ENCODE data around the gene AK8. TPM values are rescaled to one million over a fixed set of nuclear protein-coding genes. Genes with fewer than 3 reads are reported as not detected.

AK8 gene
- total RNA-seq, 4 donors from 2014 or later, result 1.4 to 3.7 (median 1.8) TPM

DNA sequence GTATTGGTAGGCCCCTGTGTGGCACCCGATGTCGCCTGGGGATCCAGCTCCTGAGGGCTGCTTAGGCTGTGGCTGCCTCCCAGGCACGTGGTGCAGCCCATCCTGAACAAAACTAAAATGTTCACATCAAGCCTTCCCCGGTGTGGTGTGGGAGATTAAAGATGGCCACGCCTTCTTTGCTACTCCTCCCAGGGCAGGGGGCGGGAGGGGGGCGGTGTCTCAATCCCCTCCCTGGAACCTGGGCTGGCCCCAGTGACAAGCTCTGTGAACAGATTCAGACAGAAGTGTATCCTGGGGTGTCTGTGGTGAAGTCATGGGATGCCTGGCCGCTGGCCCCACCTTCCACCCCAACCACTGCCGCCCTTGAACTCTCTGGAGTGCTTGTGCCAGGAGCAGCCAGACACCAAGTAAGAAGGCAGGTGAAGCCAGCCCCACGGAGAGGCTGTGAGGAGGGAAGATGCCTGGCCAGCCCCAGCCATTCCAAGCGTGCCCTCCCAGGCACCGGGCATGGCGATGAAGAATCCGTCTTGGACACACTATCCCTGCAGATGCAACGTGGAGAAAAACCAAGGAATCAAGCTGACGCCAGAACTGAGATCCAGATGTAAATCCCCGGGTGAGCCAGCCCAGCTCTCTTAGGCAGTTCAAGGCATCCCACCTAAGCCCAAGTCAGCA, 75.8 kb downstream of the AK8 start:
- no peak overlapping the region for H3K4me3 ChIP-seq
- no peaks in the 10 kb centered on the region for H3K36me3 ChIP-seq
- 57% methylated on average over 10 of the region's 17 CpGs for WGBS
- no peak for DNase-seq (ENCODE audit: low spot score in 2 of 2)
- no peak for TF ChIP-seq POLR2A (IDR thresholded peaks at IDR 0.05)
- TF ChIP-seq POLR2AphosphoS5 (IDR thresholded peaks at IDR 0.05), result no peak
- TF ChIP-seq EP300 (IDR thresholded peaks at IDR 0.05), result no peak
- TF ChIP-seq, protein P1, sequence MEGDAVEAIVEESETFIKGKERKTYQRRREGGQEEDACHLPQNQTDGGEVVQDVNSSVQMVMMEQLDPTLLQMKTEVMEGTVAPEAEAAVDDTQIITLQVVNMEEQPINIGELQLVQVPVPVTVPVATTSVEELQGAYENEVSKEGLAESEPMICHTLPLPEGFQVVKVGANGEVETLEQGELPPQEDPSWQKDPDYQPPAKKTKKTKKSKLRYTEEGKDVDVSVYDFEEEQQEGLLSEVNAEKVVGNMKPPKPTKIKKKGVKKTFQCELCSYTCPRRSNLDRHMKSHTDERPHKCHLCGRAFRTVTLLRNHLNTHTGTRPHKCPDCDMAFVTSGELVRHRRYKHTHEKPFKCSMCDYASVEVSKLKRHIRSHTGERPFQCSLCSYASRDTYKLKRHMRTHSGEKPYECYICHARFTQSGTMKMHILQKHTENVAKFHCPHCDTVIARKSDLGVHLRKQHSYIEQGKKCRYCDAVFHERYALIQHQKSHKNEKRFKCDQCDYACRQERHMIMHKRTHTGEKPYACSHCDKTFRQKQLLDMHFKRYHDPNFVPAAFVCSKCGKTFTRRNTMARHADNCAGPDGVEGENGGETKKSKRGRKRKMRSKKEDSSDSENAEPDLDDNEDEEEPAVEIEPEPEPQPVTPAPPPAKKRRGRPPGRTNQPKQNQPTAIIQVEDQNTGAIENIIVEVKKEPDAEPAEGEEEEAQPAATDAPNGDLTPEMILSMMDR (IDR thresholded peaks at IDR 0.05), result no peak
- no peak overlapping the region for H3K27ac ChIP-seq
- peaks cover 4% of the 10 kb centered on the region for H3K27me3 ChIP-seq
- H3K9me3 ChIP-seq, result no peaks in the 10 kb centered on the region
- peaks cover 34% of the 10 kb centered on the region for H3K4me1 ChIP-seq

DNA sequence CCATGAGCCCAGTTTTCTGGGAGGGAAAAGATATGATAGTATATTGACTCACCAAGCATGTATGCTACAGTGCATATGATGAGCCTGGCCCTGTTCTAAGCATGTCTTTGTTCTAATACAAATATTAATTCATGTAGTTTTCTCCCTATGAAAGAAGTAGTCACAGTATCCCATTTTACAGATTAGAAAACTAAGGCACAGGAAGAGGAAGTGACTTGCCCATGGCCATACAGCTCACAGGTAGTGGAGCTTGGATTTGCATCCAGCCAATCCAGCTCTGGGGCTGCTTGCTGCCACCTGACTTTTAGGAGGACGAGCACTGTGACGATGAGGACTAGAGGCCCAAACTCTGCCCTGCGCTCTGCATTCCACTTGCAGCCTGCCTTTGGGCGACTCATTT, 76.4 kb downstream of the AK8 start:
- Histone ChIP-seq H3K9me3 (no peaks in the 10 kb centered on the region), H3K27ac (no peak overlapping the region), H3K4me1 (peaks cover 30% of the 10 kb centered on the region), H3K4me3 (no peak overlapping the region), H3K27me3 (peaks cover 4% of the 10 kb centered on the region), H3K36me3 (no peaks in the 10 kb centered on the region)
- TF ChIP-seq EP300 (IDR thresholded peaks at IDR 0.05), result no peak
- DNase-seq (ENCODE audit: low spot score in 2 of 2), result no peak
- 98% methylated on average over 4 of the region's 4 CpGs for WGBS

DNA sequence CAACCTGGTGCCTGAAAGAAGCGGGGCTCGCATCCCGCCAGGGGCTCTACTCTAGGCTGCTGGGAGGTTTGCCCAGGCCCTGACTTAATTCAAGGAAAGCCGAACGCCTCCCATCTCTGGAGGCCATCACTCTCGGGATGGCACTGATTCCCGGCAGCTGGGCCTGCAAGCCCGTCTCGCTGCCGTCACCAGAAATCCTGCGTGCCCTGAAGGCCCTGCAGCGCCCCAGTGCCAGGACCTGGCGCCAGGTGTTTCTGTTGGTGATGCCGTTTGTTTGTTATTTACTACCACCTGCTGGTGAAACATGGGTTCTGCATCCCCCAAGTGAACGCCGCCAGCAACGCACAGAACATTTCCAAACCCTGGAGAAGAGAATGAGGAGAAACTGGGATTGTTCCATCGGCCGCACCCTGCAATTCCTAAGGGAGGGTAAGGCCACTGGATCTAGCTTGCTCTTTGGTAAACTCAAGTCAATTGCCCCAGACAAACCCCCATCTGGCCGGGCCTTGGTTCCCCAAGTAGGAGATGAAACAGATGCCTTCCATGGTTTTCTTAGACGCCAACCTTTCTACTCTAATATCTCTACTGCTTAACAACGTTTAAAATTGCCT, 77.9 kb downstream of the AK8 start:
- Histone ChIP-seq H3K27me3 (peaks cover 4% of the 10 kb centered on the region), H3K36me3 (no peaks in the 10 kb centered on the region), H3K4me1 (peaks cover 30% of the 10 kb centered on the region), H3K4me3 (peak overlapping the region; percentile 18), H3K9me3 (no peaks in the 10 kb centered on the region), H3K27ac (peak overlapping the region; percentile 36)
- no peak for TF ChIP-seq EP300 (IDR thresholded peaks at IDR 0.05)
- peak in 1 of 3 donors; percentile 81 for TF ChIP-seq POLR2AphosphoS5 (IDR thresholded peaks at IDR 0.05)
- no peak for TF ChIP-seq POLR2A (IDR thresholded peaks at IDR 0.05)
- TF ChIP-seq, protein P1 (IDR thresholded peaks at IDR 0.05), result peak; percentile 89 to 94
- WGBS, result 17% methylated on average over 17 of the region's 22 CpGs
- DNase-seq (ENCODE audit: low spot score in 2 of 2), result peak in 1 of 2 donors; percentile 83

DNA sequence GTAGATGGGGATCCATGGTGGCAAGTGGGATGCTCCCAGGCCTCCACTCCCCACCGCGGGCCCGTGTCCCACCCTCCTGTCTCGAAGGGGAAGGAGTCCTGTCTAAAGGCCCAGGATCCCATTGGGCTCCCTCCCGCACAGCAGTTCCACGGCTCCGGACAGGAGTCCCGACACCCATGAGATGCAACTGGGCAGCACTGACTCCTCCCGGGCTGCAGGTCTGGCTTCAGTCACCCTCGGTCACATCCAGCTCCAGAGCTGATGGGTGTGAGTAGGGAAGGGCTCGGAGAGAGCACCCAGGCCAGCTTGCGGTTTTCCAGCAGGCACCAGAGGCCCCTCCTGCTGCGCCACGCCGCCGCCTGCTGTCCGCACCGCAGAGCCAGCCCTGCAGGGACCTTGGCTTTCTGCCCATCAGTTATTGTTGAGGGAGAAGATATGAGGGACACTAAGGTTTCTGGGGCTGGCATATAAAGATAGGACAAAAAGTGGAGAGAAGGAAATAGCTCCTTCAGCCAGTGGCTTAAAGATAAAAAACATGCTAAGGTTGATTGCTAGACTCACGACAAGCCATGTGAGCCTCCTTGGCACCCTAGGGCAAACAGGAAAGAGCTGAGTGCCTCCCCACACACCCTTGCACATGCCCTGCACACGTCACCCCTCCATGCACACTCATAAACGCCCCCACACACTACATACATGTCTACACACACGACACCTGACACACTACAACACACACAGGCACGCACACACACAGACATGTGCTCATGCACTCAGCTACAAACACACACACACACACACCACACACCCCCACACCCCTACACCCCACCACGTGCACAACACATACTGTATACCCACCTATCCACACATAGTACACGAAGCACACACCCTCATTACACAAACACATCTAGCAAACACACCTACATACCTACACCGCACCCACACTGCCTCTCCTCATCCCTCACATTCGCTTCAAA, 79.0 kb downstream of the AK8 start:
- Histone ChIP-seq H3K27me3 (peaks cover 4% of the 10 kb centered on the region), H3K4me1 (peaks cover 26% of the 10 kb centered on the region), H3K4me3 (no peak overlapping the region), H3K9me3 (no peaks in the 10 kb centered on the region), H3K36me3 (no peaks in the 10 kb centered on the region), H3K27ac (peak overlapping the region; percentile 66)
- 70% methylated on average over 16 of the region's 27 CpGs for WGBS
- no peak for TF ChIP-seq POLR2AphosphoS5 (IDR thresholded peaks at IDR 0.05)
- TF ChIP-seq POLR2A (IDR thresholded peaks at IDR 0.05), result no peak
- TF ChIP-seq EP300 (IDR thresholded peaks at IDR 0.05), result no peak
- TF ChIP-seq, protein P1 (IDR thresholded peaks at IDR 0.05), result no peak
- DNase-seq (ENCODE audit: low spot score in 2 of 2), result no peak

DNA sequence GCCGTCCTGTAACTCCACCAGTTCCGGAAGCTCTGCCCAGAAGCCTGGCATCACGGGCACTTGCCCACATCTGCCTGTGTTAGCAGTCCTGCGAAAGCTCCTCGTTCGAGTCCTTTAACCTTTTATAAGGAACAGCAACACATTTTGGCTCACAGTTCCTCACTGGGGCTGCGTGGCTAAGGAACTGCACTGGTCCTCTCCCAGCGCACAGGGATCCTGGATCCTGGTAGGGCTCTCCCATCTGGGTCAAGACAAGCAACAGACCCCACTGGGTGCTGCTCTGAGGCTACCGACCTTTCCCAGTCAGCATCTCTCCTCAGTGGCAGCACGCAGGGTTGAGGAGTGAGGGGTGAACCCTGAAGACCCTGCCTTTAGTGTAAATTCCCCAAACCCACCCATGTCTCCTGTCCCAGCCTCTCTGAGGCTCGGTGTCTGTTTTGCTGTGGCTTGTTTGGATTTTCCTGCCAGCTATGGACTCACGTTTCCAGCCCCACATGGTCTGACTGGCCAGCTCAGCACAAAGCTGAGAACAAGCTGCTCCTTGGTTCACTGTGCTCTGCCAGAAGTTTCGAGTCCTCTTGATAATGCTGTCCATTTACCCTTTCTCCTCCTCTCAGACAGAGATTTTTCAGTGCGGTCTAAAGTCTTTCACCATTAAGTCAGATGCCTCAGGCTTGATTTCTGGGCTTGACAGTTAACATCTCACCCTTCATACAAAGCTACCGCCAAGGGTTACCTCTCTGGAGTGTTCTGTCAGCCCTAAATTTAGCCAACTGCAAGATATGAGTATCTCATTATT, 80.0 kb downstream of the AK8 start:
- Histone ChIP-seq H3K9me3 (no peaks in the 10 kb centered on the region), H3K4me3 (no peak overlapping the region), H3K36me3 (no peaks in the 10 kb centered on the region), H3K27ac (peak overlapping the region; percentile 66), H3K4me1 (peaks cover 36% of the 10 kb centered on the region), H3K27me3 (peaks cover 4% of the 10 kb centered on the region)
- no peak for DNase-seq (ENCODE audit: low spot score in 2 of 2)
- WGBS, result 71% methylated on average over 15 of the region's 15 CpGs
- no peak for TF ChIP-seq EP300 (IDR thresholded peaks at IDR 0.05)
- TF ChIP-seq, protein P1 (IDR thresholded peaks at IDR 0.05), result no peak
- no peak for TF ChIP-seq POLR2A (IDR thresholded peaks at IDR 0.05)
- TF ChIP-seq POLR2AphosphoS5 (IDR thresholded peaks at IDR 0.05), result no peak
